ENCODE measurements around the gene AK1.

GRCh38 chr9:127924736-127925444, 47.4 kb upstream of the AK1 start:
- TF ChIP-seq CTCF (conservative IDR thresholded peaks at IDR 0.05) (no peak), EZH2 (IDR thresholded peaks at IDR 0.05; ENCODE audit: low read depth) (no peak)

Measured in PC-9 (cell line).